GM12878 (cell line): ENCODE data around the gene SCYL1. TPM values are rescaled to one million over a fixed set of nuclear protein-coding genes. Genes with fewer than 3 reads are reported as not detected.

ENCODE experiments used
- BRCA1 ChIP-seq: IDR thresholded peaks from 2 replicates; pipeline ENCODE4 v1.6.1; 2011; ENCODE audit warnings: low read depth, low read length, improper control_type of control experiment
- HDAC2 ChIP-seq: fragments of 200-600 bp; sonication (generic); IDR thresholded peaks from 2 replicates; pipeline ENCODE4 v1.6.1; 2017
- HDGF ChIP-seq: fragments of 450-650 bp; IDR thresholded peaks from 2 replicates; pipeline ENCODE4 v1.6.1; 2016; ENCODE audit warnings: antibody characterized with exemption
- KDM1A ChIP-seq: fragments of 200-600 bp; sonication (generic); IDR thresholded peaks from 2 replicates; pipeline ENCODE4 v1.6.1; 2016; ENCODE audit warnings: borderline replicate concordance
- MEF2B ChIP-seq: fragments of 450-650 bp; IDR thresholded peaks from 2 replicates; pipeline ENCODE4 v1.6.1; 2018; ENCODE audit warnings: mild to moderate bottlenecking, moderate library complexity; ENCODE audit not compliant: partially characterized antibody, poor library complexity, severe bottlenecking
- MTA2 ChIP-seq: fragments of 450-650 bp; IDR thresholded peaks from 2 replicates; pipeline ENCODE4 v1.6.1; 2016; ENCODE audit warnings: low read depth, mild to moderate bottlenecking, moderate library complexity
- NFYB ChIP-seq: IDR thresholded peaks from 2 replicates; pipeline ENCODE4 v1.6.1; 2011; ENCODE audit warnings: low read depth, mild to moderate bottlenecking, low read length, improper control_type of control experiment, moderate library complexity; ENCODE audit not compliant: insufficient read depth
- NRF1 ChIP-seq: conservative IDR thresholded peaks from 2 replicates; pipeline ENCODE4 v1.6.1; 2011; ENCODE audit warnings: mild to moderate bottlenecking, low read depth, low read length, improper control_type of control experiment
- PML ChIP-seq: IDR thresholded peaks from 2 replicates; pipeline ENCODE4 v1.6.1; 2012; ENCODE audit warnings: low read length, inconsistent platforms
- POLR2AphosphoS2 ChIP-seq: IDR thresholded peaks from 2 replicates; pipeline ENCODE4 v1.6.1; 2011; ENCODE audit warnings: low read depth, mild to moderate bottlenecking, low read length, improper control_type of control experiment, moderate library complexity
- POLR2AphosphoS5 ChIP-seq: IDR thresholded peaks from 2 replicates; pipeline ENCODE4 v1.6.1; 2011; ENCODE audit warnings: mild to moderate bottlenecking, low read length, inconsistent platforms
- RBBP5 ChIP-seq: fragments of 200-600 bp; sonication (generic); conservative IDR thresholded peaks from 2 replicates; pipeline ENCODE4 v1.6.1; 2016
- RFX5 ChIP-seq: IDR thresholded peaks from 2 replicates; pipeline ENCODE4 v1.6.1; 2011; ENCODE audit warnings: low read depth, low read length, improper control_type of control experiment
- SP1 ChIP-seq: IDR thresholded peaks from one replicate; pipeline ENCODE4 v1.6.1; 2011; ENCODE audit warnings: low read depth, low read length
- STAT3 ChIP-seq: IDR thresholded peaks from 2 replicates; pipeline ENCODE4 v1.6.1; 2011; ENCODE audit warnings: low read depth, low read length, improper control_type of control experiment
- YBX1 ChIP-seq: fragments of 450-650 bp; IDR thresholded peaks from 2 replicates; pipeline ENCODE4 v1.6.1; 2016; ENCODE audit warnings: antibody characterized with exemption
- ZNF24 ChIP-seq: fragments of 450-650 bp; IDR thresholded peaks from 2 replicates; pipeline ENCODE4 v1.6.1; 2017; ENCODE audit warnings: antibody characterized with exemption, mild to moderate bottlenecking
- ZNF384 ChIP-seq: IDR thresholded peaks from 2 replicates; pipeline ENCODE4 v1.6.1; 2012; ENCODE audit warnings: low read depth, mild to moderate bottlenecking, low read length, improper control_type of control experiment, borderline replicate concordance
- ZSCAN29 ChIP-seq: fragments of 450-650 bp; IDR thresholded peaks from 2 replicates; pipeline ENCODE4 v1.6.1; 2017; ENCODE audit warnings: mild to moderate bottlenecking, moderate library complexity
- polyA plus RNA-seq, 11 experiments: library from polyadenylated mRNA; depleted of rRNA in 4 of 11; unstranded in 6 of 11; stranded (reverse) in 5 of 11; fragments of >200 nt; fragmentation: Nextera tagmentation in 4 of 11; fragmentation: Illumina TruSeq in 1 of 11; extraction: Ambion mirVana in 4 of 11; extraction: Trizol in 1 of 11; gene quantifications; 1 replicate in 1 of 11; 2 replicates in 10 of 11; pipeline versions ENCODE4 v1.2.1 to v1.2.3, GENCODE V29; 2011 to 2016; ENCODE audit warnings: inconsistent platforms in 2 of 11, missing spikeins in 2 of 11, low read depth in 1 of 11
- total RNA-seq, 4 experiments: library from RNA; depleted of rRNA in 3 of 4; stranded (reverse); fragments of >200 nt in 3 of 4; fragmentation: Illumina TruSeq in 1 of 4; extraction: Trizol in 1 of 4; gene quantifications; 2 replicates each; pipeline versions ENCODE4 v1.2.1 to v1.2.3, GENCODE V29; 2013 to 2021
- TF ChIP-seq, protein P1 (sequence below): fragments of 150-350 bp; IDR thresholded peaks from 2 replicates; pipeline ENCODE4 v1.6.1; 2016; ENCODE audit warnings: low read depth, low read length
- TF ChIP-seq, protein P2 (sequence below): IDR thresholded peaks from 2 replicates; pipeline ENCODE4 v1.6.1; 2012; ENCODE audit warnings: low read depth, low read length, improper control_type of control experiment
- TF ChIP-seq, protein P3 (sequence below): IDR thresholded peaks from 2 replicates; pipeline ENCODE4 v1.6.1; 2012; ENCODE audit warnings: low read depth, low read length, improper control_type of control experiment
- TF ChIP-seq, protein P4 (sequence below): fragments of 450-650 bp; IDR thresholded peaks from 2 replicates; pipeline ENCODE4 v1.6.1; 2016; ENCODE audit warnings: mild to moderate bottlenecking
- TF ChIP-seq, protein P5 (sequence below): fragments of 450-650 bp; IDR thresholded peaks from 2 replicates; pipeline ENCODE4 v1.6.1; 2017; ENCODE audit warnings: mild to moderate bottlenecking

Gene SCYL1
- total and polyA plus RNA-seq, 10 of the 15 experiments (the other 5 are each of a cell fraction or from before 2014, with no cell fraction given), result 0.80 to 82.7 (median 51.2) TPM

DNA sequence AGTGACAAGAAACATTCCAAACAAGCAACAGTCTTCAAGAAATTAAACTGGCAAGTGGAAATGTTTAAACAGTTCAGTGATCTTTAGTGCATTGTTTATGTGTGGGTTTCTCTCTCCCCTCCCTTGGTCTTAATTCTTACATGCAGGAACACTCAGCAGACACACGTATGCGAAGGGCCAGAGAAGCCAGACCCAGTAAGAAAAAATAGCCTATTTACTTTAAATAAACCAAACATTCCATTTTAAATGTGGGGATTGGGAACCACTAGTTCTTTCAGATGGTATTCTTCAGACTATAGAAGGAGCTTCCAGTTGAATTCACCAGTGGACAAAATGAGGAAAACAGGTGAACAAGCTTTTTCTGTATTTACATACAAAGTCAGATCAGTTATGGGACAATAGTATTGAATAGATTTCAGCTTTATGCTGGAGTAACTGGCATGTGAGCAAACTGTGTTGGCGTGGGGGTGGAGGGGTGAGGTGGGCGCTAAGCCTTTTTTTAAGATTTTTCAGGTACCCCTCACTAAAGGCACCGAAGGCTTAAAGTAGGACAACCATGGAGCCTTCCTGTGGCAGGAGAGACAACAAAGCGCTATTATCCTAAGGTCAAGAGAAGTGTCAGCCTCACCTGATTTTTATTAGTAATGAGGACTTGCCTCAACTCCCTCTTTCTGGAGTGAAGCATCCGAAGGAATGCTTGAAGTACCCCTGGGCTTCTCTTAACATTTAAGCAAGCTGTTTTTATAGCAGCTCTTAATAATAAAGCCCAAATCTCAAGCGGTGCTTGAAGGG lies 20.0 kb upstream of the SCYL1 start (continued):
- TF ChIP-seq, protein P1, sequence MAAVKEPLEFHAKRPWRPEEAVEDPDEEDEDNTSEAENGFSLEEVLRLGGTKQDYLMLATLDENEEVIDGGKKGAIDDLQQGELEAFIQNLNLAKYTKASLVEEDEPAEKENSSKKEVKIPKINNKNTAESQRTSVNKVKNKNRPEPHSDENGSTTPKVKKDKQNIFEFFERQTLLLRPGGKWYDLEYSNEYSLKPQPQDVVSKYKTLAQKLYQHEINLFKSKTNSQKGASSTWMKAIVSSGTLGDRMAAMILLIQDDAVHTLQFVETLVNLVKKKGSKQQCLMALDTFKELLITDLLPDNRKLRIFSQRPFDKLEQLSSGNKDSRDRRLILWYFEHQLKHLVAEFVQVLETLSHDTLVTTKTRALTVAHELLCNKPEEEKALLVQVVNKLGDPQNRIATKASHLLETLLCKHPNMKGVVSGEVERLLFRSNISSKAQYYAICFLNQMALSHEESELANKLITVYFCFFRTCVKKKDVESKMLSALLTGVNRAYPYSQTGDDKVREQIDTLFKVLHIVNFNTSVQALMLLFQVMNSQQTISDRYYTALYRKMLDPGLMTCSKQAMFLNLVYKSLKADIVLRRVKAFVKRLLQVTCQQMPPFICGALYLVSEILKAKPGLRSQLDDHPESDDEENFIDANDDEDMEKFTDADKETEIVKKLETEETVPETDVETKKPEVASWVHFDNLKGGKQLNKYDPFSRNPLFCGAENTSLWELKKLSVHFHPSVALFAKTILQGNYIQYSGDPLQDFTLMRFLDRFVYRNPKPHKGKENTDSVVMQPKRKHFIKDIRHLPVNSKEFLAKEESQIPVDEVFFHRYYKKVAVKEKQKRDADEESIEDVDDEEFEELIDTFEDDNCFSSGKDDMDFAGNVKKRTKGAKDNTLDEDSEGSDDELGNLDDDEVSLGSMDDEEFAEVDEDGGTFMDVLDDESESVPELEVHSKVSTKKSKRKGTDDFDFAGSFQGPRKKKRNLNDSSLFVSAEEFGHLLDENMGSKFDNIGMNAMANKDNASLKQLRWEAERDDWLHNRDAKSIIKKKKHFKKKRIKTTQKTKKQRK, result no peak
- TF ChIP-seq, protein P2, sequence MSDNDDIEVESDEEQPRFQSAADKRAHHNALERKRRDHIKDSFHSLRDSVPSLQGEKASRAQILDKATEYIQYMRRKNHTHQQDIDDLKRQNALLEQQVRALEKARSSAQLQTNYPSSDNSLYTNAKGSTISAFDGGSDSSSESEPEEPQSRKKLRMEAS, result no peak
- TF ChIP-seq YBX1 (no peak), PML (peak; percentile 27; the same call in 1 of the 2 replicates), MEF2B (no peak), ZSCAN29 (no peak), NRF1 (no peak), KDM1A (no peak), HDAC2 (no peak), RBBP5 (no peak), MTA2 (no peak), ZNF384 (no peak), HDGF (no peak), STAT3 (no peak), SP1 (no peak), BRCA1 (no peak), POLR2AphosphoS2 (peak; percentile 27; the same call in 1 of the 2 replicates), NFYB (no peak), ZNF24 (no peak), RFX5 (no peak), POLR2AphosphoS5 (peak; percentile 37; the same call in 1 of the 2 replicates)
- TF ChIP-seq, protein P3, sequence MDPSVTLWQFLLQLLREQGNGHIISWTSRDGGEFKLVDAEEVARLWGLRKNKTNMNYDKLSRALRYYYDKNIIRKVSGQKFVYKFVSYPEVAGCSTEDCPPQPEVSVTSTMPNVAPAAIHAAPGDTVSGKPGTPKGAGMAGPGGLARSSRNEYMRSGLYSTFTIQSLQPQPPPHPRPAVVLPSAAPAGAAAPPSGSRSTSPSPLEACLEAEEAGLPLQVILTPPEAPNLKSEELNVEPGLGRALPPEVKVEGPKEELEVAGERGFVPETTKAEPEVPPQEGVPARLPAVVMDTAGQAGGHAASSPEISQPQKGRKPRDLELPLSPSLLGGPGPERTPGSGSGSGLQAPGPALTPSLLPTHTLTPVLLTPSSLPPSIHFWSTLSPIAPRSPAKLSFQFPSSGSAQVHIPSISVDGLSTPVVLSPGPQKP, result no peak
- TF ChIP-seq, protein P4, sequence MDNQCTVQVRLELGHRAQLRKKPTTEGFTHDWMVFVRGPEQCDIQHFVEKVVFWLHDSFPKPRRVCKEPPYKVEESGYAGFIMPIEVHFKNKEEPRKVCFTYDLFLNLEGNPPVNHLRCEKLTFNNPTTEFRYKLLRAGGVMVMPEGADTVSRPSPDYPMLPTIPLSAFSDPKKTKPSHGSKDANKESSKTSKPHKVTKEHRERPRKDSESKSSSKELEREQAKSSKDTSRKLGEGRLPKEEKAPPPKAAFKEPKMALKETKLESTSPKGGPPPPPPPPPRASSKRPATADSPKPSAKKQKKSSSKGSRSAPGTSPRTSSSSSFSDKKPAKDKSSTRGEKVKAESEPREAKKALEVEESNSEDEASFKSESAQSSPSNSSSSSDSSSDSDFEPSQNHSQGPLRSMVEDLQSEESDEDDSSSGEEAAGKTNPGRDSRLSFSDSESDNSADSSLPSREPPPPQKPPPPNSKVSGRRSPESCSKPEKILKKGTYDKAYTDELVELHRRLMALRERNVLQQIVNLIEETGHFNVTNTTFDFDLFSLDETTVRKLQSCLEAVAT, result 0 out of 2 replicates have a peak, but pooled peaks have one; percentile 33
- TF ChIP-seq, protein P5, sequence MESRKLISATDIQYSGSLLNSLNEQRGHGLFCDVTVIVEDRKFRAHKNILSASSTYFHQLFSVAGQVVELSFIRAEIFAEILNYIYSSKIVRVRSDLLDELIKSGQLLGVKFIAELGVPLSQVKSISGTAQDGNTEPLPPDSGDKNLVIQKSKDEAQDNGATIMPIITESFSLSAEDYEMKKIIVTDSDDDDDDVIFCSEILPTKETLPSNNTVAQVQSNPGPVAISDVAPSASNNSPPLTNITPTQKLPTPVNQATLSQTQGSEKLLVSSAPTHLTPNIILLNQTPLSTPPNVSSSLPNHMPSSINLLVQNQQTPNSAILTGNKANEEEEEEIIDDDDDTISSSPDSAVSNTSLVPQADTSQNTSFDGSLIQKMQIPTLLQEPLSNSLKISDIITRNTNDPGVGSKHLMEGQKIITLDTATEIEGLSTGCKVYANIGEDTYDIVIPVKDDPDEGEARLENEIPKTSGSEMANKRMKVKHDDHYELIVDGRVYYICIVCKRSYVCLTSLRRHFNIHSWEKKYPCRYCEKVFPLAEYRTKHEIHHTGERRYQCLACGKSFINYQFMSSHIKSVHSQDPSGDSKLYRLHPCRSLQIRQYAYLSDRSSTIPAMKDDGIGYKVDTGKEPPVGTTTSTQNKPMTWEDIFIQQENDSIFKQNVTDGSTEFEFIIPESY, result no peak
